NT2/D1 (cell line): Measurements from ENCODE around the gene GOLGA6C.

Experiments used
- SUZ12 ChIP-seq: IDR thresholded peaks from 2 replicates; pipeline ENCODE4 v1.6.1; 2011; ENCODE audit not compliant: insufficient read length, insufficient read depth; ENCODE audit errors: extremely low read depth
- YY1 ChIP-seq: IDR thresholded peaks from 2 replicates; pipeline ENCODE4 v1.6.1; 2011; ENCODE audit not compliant: insufficient read length, insufficient read depth
- ZNF274 ChIP-seq: IDR thresholded peaks from 2 replicates; pipeline ENCODE4 v1.6.1; 2011; ENCODE audit warnings: mild to moderate bottlenecking, low read depth, low read length

DNA sequence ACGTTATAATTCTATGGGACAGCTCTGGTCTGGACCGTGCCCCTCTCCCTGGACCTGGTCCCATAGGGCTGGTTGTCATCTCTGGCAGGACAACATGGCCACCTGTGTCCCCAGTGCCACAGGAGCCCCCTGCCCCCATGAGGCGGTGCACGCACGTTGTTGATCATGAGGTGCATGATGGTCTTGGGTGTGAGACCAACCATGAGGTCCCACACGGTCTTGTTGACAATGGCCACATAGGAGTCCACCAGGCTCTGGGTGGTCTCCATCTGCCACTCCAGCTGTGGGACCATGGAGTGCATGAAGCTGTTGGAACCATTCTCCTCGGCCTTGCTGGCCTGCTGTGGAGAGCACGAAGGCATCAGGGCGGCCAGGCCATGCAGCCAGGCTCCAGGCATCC, 44.2 kb downstream of the GOLGA6C start:
- no peak for TF ChIP-seq YY1
- TF ChIP-seq ZNF274: no peak
- TF ChIP-seq SUZ12: no peak
